ENCODE results near the gene BAG3. TPM values are rescaled to one million over a fixed set of nuclear protein-coding genes. Genes with fewer than 3 reads are reported as not detected.

The BAG3 gene
- total RNA-seq, 4 donors from 2014 or later, result 337 to 626 (median 393) TPM

- H3K27me3 ChIP-seq, result no peaks in the 10 kb centered on the region
- H3K4me3 ChIP-seq, result no peak overlapping the region
- H3K9me3 ChIP-seq, result no peaks in the 10 kb centered on the region
- intact Hi-C loops (cut with DNase I; ENCODE audit: low total_unique reads) (loop anchor here (5.0 kb wide), 2 partner anchors 92 to 183 kb away; partner anchors contain the start of genes MCMBP and TIAL1), in situ Hi-C loops (cut with MboI; ENCODE audit: low sequenced_read_pairs in 4 of 4) (loop anchor here in 3 of 4 donors (5.0 to 25.0 kb wide), 4 partner anchors 84 to 173 kb away; partner anchors contain the start of gene MCMBP (in 1 of the 3))
- DNase-seq (no peak), ATAC-seq (no peak)
- no peak overlapping the region for H3K27ac ChIP-seq
- H3K36me3 ChIP-seq, result no peaks in the 10 kb centered on the region
- no peak for TF ChIP-seq POLR2A (IDR thresholded peaks at IDR 0.05)
- H3K4me1 ChIP-seq, result no peaks in the 10 kb centered on the region
Measured at GRCh38 chr10:119689016-119689580, 37.9 kb downstream of the BAG3 start.

- no peak for DNase-seq
- ATAC-seq, result no peak
- H3K36me3 ChIP-seq, result no peaks in the 10 kb centered on the region
- intact Hi-C loops (cut with DNase I; ENCODE audit: low total_unique reads) (no loop called here), in situ Hi-C loops (cut with MboI; ENCODE audit: low sequenced_read_pairs in 4 of 4) (loop anchor here in 1 of 4 donors (25.0 kb wide), 1 partner anchor 171 kb away; the partner anchor contains the start of gene MCMBP)
- no peaks in the 10 kb centered on the region for H3K9me3 ChIP-seq
- H3K27ac ChIP-seq, result no peak overlapping the region
- H3K27me3 ChIP-seq, result no peaks in the 10 kb centered on the region
- no peak overlapping the region for H3K4me3 ChIP-seq
- TF ChIP-seq CTCF (IDR thresholded peaks at IDR 0.05 in 4 of 5, conservative IDR thresholded peaks at IDR 0.05 in 1 of 5), result no peak
- TF ChIP-seq POLR2A (IDR thresholded peaks at IDR 0.05), result no peak
- H3K4me1 ChIP-seq, result no peaks in the 10 kb centered on the region
Measured at GRCh38 chr10:119691726-119692125, 40.5 kb downstream of the BAG3 start.

- intact Hi-C loops (cut with DNase I; ENCODE audit: low total_unique reads), result no loop called here
- no peaks in the 10 kb centered on the region for H3K36me3 ChIP-seq
- H3K4me3 ChIP-seq, result no peak overlapping the region
- H3K27me3 ChIP-seq, result no peaks in the 10 kb centered on the region
- H3K27ac ChIP-seq, result no peak overlapping the region
- ATAC-seq (no peak), DNase-seq (no peak)
- H3K4me1 ChIP-seq, result no peaks in the 10 kb centered on the region
- TF ChIP-seq POLR2A (IDR thresholded peaks at IDR 0.05) (no peak), CTCF (IDR thresholded peaks at IDR 0.05 in 4 of 5, conservative IDR thresholded peaks at IDR 0.05 in 1 of 5) (no peak)
- in situ Hi-C loops (cut with MboI; ENCODE audit: low sequenced_read_pairs in 4 of 4), result loop anchor here in 1 of 4 donors (25.0 kb wide), 1 partner anchor 169 kb away; the partner anchor contains the start of gene MCMBP
- H3K9me3 ChIP-seq, result no peaks in the 10 kb centered on the region
Measured at GRCh38 chr10:119693262-119693957, 42.2 kb downstream of the BAG3 start.

- in situ Hi-C loops (cut with MboI; ENCODE audit: low sequenced_read_pairs in 4 of 4), result loop anchor here in 1 of 4 donors (25.0 kb wide), 1 partner anchor 168 kb away; the partner anchor contains the start of gene MCMBP
- no peaks in the 10 kb centered on the region for H3K36me3 ChIP-seq
- TF ChIP-seq CTCF (IDR thresholded peaks at IDR 0.05 in 4 of 5, conservative IDR thresholded peaks at IDR 0.05 in 1 of 5) (no peak), POLR2A (IDR thresholded peaks at IDR 0.05) (no peak)
Measured at GRCh38 chr10:119694608-119695007, 43.4 kb downstream of the BAG3 start.

GRCh38 chr10:119700321-119700954 is 49.3 kb downstream of the BAG3 start:
- Histone ChIP-seq H3K4me3 (no peak overlapping the region), H3K27me3 (no peaks in the 10 kb centered on the region), H3K4me1 (no peaks in the 10 kb centered on the region), H3K9me3 (no peaks in the 10 kb centered on the region), H3K36me3 (no peaks in the 10 kb centered on the region), H3K27ac (no peak overlapping the region)
- intact Hi-C loops (cut with DNase I; ENCODE audit: low total_unique reads) (no loop called here), in situ Hi-C loops (cut with MboI; ENCODE audit: low sequenced_read_pairs in 4 of 4) (loop anchor here in 1 of 4 donors (25.0 kb wide), 1 partner anchor 88 kb away; no protein-coding TSS in a partner anchor)
- DNase-seq, result no peak
- no peak for ATAC-seq
- no peak for TF ChIP-seq CTCF (IDR thresholded peaks at IDR 0.05 in 4 of 5, conservative IDR thresholded peaks at IDR 0.05 in 1 of 5)
- no peak for TF ChIP-seq POLR2A (IDR thresholded peaks at IDR 0.05)

More at GRCh38 chr10:119694608-119695007, 43.4 kb downstream of the BAG3 start:
- ATAC-seq, result no peak
- no peak for DNase-seq
- H3K4me1 ChIP-seq, result no peaks in the 10 kb centered on the region
- intact Hi-C loops (cut with DNase I; ENCODE audit: low total_unique reads), result no loop called here
- H3K9me3 ChIP-seq, result no peaks in the 10 kb centered on the region
- no peak overlapping the region for H3K4me3 ChIP-seq
- H3K27me3 ChIP-seq, result no peaks in the 10 kb centered on the region
- H3K27ac ChIP-seq, result no peak overlapping the region
